ENCODE measurements around the gene SH3TC2.
A peak's percentile ranks its signal among the peaks of the same experiment; 100 is the strongest.

Gene SH3TC2

GRCh38 chr5:148967783-148968182 is 95.1 kb downstream of the SH3TC2 start:
- no peak for DNase-seq

DNA sequence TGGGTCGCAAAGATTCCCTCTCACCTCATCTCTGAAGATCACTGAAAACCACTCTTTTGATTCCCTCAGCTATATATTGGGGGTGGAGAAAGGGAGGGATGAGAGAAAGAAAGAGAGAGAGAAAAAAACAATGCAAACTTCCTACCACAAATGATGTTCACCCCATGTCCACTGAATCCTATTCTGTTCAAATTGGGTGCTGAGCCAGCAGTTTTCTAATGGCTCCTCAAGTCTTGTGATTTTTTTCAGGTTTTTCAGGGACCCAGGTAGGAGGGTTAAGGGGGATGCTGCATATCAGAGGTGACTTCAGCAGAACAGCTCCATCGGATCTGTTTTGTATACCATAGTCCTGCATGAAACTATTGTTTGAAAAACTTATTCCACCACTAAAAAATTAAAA is 95.9 kb downstream of the SH3TC2 start:
- no peak for DNase-seq

- no peak for DNase-seq
Observed at GRCh38 chr5:148966348-148966747, 96.5 kb downstream of the SH3TC2 start.

DNA sequence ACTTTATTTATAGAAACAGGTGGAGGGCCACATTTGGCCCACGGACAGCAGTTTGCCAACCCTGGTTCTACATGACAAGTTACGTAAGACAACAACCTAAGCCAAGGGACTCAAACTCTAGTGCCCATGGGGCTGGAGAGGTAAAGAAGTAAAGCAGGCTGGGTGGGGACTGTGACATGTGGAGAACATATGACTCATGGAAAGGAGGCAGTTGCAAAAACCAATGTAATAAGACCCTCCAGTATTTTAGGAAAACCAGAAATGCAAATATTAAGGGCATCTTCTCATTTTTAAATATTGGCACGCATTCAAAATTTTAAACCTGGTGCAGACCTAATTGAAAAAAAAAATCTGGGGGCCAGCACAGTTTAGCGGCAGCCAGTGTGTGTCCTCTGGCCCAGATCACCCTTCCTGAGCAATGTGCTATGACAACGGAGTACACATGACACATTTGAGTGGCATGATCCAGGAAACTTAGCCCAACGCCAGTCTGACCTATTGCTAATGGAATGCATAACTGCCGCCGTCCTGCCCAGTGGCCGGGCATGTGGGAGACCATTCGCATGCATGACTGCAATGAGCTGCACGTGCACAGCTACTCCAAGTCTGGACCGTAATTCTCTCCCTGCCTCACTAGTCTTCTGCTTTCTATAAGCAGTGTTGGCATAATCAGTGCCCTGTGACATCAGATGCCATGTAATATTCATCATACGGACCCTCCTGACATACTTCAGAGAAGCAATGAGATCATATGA is 97.2 kb downstream of the SH3TC2 start:
- no peak for DNase-seq

- peak; percentile 45 for DNase-seq
Observed at GRCh38 chr5:148963664-148964063, 99.2 kb downstream of the SH3TC2 start.

- DNase-seq = no peak
Observed at GRCh38 chr5:148962761-148963324, 100.0 kb downstream of the SH3TC2 start.

GRCh38 chr5:148962200-148962550 is 100.7 kb downstream of the SH3TC2 start:
- no peak for DNase-seq

DNA sequence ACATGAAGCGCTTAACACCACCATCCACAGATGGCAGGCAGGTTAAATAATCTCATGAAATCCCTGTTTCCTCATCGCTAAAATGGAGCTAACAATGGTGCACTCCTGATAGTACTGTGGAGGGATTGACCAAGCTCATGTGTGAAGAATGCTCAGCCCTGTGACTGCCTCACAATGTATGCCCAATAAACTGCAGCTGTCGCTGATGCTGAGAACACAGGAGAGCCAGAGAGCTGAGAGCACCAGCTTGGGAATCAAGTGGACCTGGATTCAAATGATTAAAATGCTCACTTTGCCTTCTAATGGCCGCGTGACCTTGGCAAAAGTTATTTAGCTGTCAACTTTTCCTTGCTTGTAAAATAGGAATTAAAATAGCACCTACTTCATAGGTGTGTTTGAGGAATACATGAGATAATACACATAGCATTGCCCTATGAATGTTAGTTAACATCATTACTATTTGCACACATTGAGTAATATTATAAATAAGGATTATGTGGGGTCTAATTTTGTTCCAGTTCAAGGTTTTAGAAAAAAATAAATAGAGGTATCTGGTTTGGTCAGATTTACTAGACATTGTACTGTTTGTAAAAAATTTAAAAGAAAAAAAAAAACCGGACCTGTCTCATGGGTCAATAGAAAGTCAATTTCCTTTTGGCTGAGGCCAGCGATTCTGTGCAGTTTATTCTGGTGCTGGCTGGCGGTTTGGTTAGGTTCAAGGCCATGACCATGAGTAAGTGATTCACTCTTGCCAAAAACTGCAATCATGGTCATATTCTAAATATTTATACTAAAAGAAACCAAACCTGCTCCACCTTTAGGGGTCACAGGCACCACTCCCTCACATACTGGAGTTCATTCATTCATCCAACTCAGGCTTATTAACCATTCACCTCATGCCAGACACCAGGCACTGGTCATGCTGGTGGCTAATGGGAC is 101.3 kb downstream of the SH3TC2 start:
- DNase-seq = no peak

DNA sequence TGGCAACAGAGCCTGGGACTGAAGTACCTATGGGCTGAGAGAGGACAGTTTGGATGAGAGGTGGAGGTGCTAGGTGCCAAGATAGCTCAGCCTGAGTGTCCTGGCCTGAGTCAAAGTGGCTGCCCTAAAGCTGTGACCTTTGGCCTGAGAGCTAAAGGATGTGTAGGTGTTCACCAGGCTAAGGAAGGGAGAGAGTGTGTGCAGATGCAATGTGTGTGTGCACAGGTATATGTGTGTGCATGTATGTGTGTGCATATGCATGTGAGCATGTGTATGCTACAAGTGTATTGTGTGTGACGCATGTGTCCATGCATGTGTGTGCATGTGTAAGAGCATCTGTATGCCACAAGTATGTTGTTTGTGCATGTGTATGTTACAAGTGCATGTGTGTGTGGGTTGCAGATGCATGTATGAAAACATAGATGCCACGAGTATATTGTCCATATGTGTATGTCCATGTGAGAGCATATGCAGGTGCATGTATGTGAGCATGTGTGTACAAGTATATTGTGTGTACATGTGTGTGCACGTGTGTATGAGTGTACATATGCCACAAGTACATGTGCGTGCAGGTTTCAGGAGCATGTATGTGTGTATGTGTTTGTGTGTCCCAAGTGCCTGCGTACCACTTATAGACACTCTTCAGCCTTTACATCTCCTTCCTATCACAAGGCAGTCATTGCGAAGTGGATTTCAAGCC is 102.6 kb downstream of the SH3TC2 start:
- no peak for DNase-seq

- DNase-seq = peak; percentile 61
Observed at GRCh38 chr5:148957591-148958202, 105.2 kb downstream of the SH3TC2 start.

- no peak for DNase-seq
Observed at GRCh38 chr5:148956477-148957385, 106.1 kb downstream of the SH3TC2 start.

All from OCI-M1 (cell line).